GM19438 (cell line): Measurements from ENCODE around the gene ASPRV1.

Experiments
- ATAC-seq: cut with Tn5 transposase; IDR thresholded peaks from one replicate; pipeline ENCODE4 v1.9.1; 2021; ENCODE audit warnings: low read depth; ENCODE audit not compliant: unreplicated experiment

ASPRV1 gene

DNA sequence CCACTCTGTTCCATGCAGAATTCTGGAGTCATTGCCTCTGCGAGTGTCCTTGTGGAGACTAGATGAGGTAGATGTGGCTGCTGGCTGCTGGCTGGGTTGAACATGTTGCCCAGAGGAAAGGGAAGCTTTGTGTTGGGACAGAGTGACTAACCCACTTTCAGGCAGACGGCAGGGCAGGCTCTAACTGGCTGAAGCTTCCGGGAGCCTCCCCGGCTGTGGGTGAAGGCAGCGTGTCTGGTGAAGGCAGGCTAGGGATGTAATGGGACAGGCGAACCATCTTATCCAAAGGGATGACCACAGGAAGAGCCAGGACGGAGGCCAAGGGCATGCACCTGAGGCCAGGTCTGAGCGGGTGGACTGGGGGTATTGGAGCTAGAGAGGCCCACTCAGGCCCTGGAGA, 16.0 kb downstream of the ASPRV1 start:
- ATAC-seq = no peak

- ATAC-seq = no peak
These were observed 16.7 kb downstream of the ASPRV1 start for GRCh38 chr2:69944756-69945155.

DNA sequence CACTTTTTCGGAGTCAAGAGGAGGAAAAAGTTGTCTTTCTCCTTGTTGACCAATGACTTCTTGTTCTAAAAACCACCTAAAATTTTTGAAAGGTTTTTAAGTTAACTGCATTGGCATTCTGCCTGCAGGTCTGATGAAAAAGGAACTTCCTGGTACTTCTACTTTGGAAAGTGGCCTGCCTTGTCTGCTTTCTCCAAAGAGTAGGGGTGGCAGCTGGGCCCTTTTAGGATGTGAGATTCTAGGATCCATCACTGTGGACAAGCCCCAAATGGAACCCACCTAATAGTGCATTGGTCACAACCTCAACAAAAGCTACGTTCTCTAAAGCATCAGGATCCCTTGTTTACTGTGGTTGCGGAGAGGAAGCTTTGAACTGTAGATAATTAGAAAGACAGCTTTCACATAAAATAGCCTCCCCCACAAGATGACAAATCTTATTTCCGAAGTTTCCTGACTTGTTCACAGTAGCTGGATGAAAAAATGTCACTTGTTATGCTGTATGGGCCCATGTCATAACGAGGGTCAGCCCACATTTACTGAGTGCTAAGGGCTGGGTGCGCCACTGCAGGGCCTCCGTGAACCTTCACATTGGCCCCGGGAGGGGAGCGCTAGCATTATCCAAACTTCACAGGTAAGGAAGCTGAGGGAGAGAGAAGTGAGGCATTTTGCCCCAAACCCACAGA, 17.4 kb downstream of the ASPRV1 start:
- ATAC-seq = no peak

GRCh38 chr2:69943000-69943842, 18.2 kb downstream of the ASPRV1 start:
- ATAC-seq = no peak

- no peak for ATAC-seq
These were observed 20.7 kb downstream of the ASPRV1 start for GRCh38 chr2:69940691-69941090.

GRCh38 chr2:69939722-69940121, 21.7 kb downstream of the ASPRV1 start:
- ATAC-seq = no peak

DNA sequence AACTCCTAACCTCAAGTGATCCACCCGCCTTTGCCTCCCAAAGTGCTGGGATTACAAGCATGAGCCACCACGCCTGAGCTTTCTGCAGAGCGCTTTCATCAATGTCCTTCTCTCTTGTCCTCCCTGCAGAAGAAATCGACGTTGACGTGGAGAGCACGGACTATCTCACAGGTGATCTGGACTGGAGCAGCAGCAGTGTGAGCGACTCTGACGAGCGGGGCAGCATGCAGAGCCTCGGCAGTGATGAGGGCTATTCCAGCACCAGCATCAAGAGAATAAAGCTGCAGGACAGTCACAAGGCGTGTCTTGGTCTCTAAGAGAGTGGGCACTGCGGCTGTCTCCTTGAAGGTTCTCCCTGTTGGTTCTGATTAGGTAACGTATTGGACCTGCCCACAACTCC, 23.5 kb downstream of the ASPRV1 start:
- ATAC-seq = no peak

DNA sequence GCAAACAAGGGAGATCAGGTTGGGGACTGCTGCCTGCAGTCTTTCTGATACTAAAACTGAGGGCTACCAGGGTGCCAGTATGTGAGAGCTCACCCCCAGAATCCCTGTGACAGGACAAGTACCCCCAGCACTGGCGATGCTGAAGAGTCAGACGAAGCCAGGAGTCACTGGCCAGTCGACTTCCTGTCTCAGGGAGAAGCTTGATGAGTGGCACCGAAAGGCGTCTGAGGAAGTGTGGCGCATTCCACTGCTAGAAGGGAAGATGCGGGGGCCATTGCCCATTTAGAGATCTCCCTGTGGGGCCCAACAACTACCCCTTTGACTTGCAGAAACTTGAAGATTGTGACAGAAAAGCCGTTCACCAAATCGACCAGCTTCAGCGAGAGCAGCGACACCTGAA, 24.5 kb downstream of the ASPRV1 start:
- ATAC-seq = no peak

- ATAC-seq = no peak
These were observed 26.4 kb downstream of the ASPRV1 start for GRCh38 chr2:69935011-69935410.

GRCh38 chr2:69934614-69934908, 26.9 kb downstream of the ASPRV1 start:
- no peak for ATAC-seq

GRCh38 chr2:69933839-69934613, 27.4 kb downstream of the ASPRV1 start:
- ATAC-seq = no peak

DNA sequence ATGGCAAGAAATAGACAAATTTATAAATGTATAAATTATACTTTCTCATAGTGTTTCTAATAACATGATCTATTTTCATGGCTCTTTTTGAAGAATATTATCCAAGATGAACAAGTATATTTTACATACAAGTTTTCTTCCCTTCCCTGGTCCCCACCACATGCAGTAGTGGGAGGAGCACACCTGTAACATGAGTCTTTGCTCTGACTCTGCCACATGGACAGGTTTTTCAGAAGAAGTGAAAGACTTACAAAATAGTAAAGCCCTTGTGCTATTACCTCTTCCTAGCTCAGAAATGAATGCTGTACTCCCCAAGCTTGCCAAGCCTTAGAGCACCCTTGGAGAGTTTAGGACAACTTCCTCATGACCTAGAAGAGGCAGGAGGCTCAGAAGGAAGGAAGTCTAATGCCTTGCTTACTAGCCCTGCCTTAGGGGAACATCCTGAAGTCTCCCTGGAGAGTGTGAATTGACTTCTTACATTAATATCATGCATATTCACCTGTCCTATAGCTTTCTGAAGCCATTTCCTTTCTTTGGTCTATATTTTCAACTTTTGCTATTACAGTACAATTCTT, 28.1 kb downstream of the ASPRV1 start:
- no peak for ATAC-seq

DNA sequence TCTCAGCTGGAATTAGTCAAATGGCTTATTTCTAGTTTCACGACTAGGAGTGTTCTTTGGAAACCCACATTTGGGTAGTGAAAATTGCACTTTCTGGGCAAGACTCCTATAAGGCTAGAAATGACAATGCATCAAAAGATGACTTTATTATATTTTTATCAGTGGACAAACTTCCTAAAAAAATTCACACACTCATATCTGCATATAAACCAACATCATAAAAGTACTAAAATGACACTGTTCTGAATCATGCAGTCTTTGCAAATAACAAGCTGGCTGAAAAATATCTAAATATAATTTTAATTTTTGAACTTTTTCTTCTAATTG, 28.9 kb downstream of the ASPRV1 start:
- no peak for ATAC-seq

GRCh38 chr2:69931832-69932595, 29.4 kb downstream of the ASPRV1 start:
- ATAC-seq = no peak

DNA sequence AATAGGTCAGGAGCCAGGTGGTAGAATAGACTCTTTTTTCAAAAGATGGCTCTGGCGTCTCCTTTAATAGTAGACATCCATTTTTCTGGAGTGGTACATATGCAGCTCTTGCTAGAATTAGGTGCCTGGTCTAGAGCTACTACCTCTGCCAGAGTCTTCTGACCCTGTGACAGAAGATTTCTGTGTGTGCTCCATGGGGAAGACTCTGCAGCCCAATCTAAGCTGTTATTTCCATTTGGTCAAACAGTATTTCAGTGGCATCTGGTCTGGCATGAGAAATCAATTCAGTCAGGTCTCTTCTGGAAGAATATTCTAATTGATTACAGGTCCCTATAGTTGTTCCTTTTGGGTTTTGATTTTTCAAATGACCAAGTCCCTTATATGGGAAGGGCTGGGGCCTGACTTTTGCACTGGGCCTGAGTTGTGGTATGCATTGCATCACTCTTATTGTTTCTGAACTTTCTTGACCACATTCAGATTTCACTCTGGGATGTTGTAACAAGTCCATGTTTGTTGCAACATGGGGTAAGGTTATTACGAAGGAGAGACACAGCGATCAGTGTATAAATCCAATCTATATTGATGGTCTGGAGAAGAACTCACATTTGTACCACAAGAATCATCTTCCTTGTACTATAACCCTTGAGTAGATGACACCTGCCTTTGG, 34.4 kb downstream of the ASPRV1 start:
- no peak for ATAC-seq

GRCh38 chr2:69923116-69923515, 38.3 kb downstream of the ASPRV1 start:
- no peak for ATAC-seq

DNA sequence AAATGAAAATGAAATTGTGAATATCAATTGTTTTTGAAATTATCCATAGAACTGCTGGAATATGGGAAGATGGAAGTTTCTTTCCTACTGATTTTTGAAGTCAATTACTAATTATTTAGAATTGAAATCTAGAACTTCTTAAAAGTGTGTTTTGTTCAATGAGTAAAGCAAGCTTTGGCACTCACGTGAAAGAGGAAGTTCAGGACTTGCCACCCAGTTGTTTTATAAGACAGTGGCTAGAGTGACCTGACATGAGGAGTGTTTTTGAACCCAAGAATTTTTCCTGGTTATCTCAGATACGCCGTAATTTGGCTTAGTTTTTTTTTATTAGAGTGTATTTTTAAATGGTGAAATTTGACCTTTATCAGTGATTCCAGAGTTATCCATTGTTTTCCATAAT, 43.0 kb downstream of the ASPRV1 start:
- ATAC-seq = no peak

GRCh38 chr2:69917852-69918251, 43.6 kb downstream of the ASPRV1 start:
- no peak for ATAC-seq

GRCh38 chr2:69916106-69916505, 45.3 kb downstream of the ASPRV1 start:
- ATAC-seq = no peak
